ENCODE results near the gene DCTN4.

DCTN4 gene

DNA sequence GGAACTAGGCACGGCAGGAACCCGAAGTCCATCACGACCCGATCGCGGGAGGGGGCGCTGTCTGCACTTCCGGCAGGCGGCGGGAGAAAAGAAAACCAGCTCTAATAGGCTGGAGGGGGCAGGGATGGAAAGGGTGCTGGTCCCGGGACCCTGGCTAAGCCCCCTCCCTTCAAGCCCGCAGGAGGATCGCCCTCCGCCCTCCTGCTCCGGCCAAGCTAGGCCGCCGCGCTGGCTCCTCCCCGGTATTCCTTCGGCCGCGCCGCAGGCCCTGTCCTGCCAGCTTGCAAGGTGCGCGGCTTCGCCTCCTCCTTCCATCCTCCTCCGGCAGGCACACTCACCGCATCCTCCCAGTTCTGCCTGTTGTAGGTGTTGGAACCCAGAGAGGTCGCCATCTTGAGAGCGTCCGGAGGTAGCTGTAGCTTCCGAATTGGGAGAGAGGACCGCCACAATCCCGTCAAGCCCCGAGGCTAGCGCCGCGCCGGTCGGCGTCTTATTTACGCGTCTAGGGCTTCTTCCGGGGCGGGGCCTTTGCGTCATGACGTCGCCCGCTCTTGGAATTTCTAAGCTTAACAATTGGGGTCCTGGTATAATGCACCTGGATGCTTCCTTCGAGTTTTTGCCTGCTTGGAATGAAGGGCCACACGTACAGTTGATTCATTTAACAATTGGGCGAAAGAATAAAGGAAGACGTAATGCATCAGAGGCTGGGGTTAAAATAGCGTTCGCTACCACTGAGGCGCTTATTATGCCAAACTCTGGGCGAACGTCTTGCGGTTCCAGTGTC is 58.0 kb downstream of the DCTN4 start, which contains the start of gene RBM22:
Gene RBM22, minus strand, starts transcription at position 469 of the 784 bp plus-strand sequence. Its CDS starts 77 bp downstream, at position 392.
- H3K4me3 ChIP-seq (ENCODE audit: insufficient read depth, low read depth, low read length) = peak within 1 kb of the TSS; percentile 79
- peaks cover 24% of the 10 kb centered on the region for H3K36me3 ChIP-seq (ENCODE audit: control insufficient read depth, insufficient read depth, low read length)
- H3K4me1 ChIP-seq (ENCODE audit: control insufficient read depth, insufficient read depth, low read length) = peaks cover 5% of the 10 kb centered on the region
- 0% methylated on average over 59 of the region's 59 CpGs for WGBS, 2 experiments
- no peaks in the 10 kb centered on the region for H3K27me3 ChIP-seq (ENCODE audit: control insufficient read depth, insufficient read depth, low read length, poor library complexity, severe bottlenecking)
- peak within 1 kb of the TSS; percentile 86 for H3K27ac ChIP-seq (ENCODE audit: insufficient read depth, low read depth, low read length, poor library complexity, severe bottlenecking)
- H3K9me3 ChIP-seq (ENCODE audit: control insufficient read depth, low read length) = no peaks in the 10 kb centered on the region

DNA sequence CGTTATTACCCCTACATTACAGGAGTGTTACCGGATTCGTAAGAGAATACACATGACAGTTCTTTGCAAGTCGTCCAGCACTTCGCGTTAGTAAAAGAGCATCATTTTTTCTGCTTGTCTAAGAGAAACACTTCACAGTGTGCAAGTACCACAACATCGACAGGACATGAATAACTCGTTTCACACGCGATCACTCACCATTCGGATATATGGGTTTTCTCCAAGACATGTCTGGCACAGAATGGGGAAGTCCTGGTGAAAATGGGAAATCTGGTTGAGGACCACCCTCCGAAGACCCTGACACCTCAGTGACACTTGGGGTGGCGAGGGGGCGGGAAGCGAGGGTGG is 58.6 kb downstream of the DCTN4 start:
- 16 to 18% methylated on average over 15 of the region's 15 CpGs for WGBS, 2 experiments
- Histone ChIP-seq H3K27me3 (ENCODE audit: control insufficient read depth, insufficient read depth, low read length, poor library complexity, severe bottlenecking) (no peaks in the 10 kb centered on the region), H3K27ac (ENCODE audit: insufficient read depth, low read depth, low read length, poor library complexity, severe bottlenecking) (no peak overlapping the region)

GRCh38 chr5:150694612-150695011 is 64.2 kb downstream of the DCTN4 start:
- Histone ChIP-seq H3K4me3 (ENCODE audit: insufficient read depth, low read depth, low read length) (no peak overlapping the region), H3K9me3 (ENCODE audit: control insufficient read depth, low read length) (no peaks in the 10 kb centered on the region), H3K27me3 (ENCODE audit: control insufficient read depth, insufficient read depth, low read length, poor library complexity, severe bottlenecking) (no peaks in the 10 kb centered on the region), H3K36me3 (ENCODE audit: control insufficient read depth, insufficient read depth, low read length) (peaks cover 64% of the 10 kb centered on the region), H3K4me1 (ENCODE audit: control insufficient read depth, insufficient read depth, low read length) (peaks cover 2% of the 10 kb centered on the region), H3K27ac (ENCODE audit: insufficient read depth, low read depth, low read length, poor library complexity, severe bottlenecking) (no peak overlapping the region)
- WGBS, 2 experiments = 93 to 97% methylated on average over 3 of the region's 3 CpGs

More for the DNA sequence above, 58.6 kb downstream of the DCTN4 start:
- Histone ChIP-seq H3K9me3 (ENCODE audit: control insufficient read depth, low read length) (no peaks in the 10 kb centered on the region), H3K36me3 (ENCODE audit: control insufficient read depth, insufficient read depth, low read length) (peaks cover 30% of the 10 kb centered on the region), H3K4me1 (ENCODE audit: control insufficient read depth, insufficient read depth, low read length) (peaks cover 5% of the 10 kb centered on the region), H3K4me3 (ENCODE audit: insufficient read depth, low read depth, low read length) (peak overlapping the region; percentile 79)

- no peak overlapping the region for H3K27ac ChIP-seq (ENCODE audit: insufficient read depth, low read depth, low read length, poor library complexity, severe bottlenecking)
- no peaks in the 10 kb centered on the region for H3K9me3 ChIP-seq (ENCODE audit: control insufficient read depth, low read length)
- no peak overlapping the region for H3K4me3 ChIP-seq (ENCODE audit: insufficient read depth, low read depth, low read length)
- no peaks in the 10 kb centered on the region for H3K27me3 ChIP-seq (ENCODE audit: control insufficient read depth, insufficient read depth, low read length, poor library complexity, severe bottlenecking)
- 96 to 97% methylated on average over 3 of the region's 3 CpGs for WGBS, 2 experiments
- H3K36me3 ChIP-seq (ENCODE audit: control insufficient read depth, insufficient read depth, low read length) = peaks cover 54% of the 10 kb centered on the region
- no peaks in the 10 kb centered on the region for H3K4me1 ChIP-seq (ENCODE audit: control insufficient read depth, insufficient read depth, low read length)
These were observed 66.5 kb downstream of the DCTN4 start for GRCh38 chr5:150692276-150692675.

GRCh38 chr5:150690760-150691159 is 68.1 kb downstream of the DCTN4 start:
- H3K36me3 ChIP-seq (ENCODE audit: control insufficient read depth, insufficient read depth, low read length) = peaks cover 40% of the 10 kb centered on the region
- no peaks in the 10 kb centered on the region for H3K9me3 ChIP-seq (ENCODE audit: control insufficient read depth, low read length)
- no peak overlapping the region for H3K4me3 ChIP-seq (ENCODE audit: insufficient read depth, low read depth, low read length)
- no peak overlapping the region for H3K27ac ChIP-seq (ENCODE audit: insufficient read depth, low read depth, low read length, poor library complexity, severe bottlenecking)
- no peaks in the 10 kb centered on the region for H3K27me3 ChIP-seq (ENCODE audit: control insufficient read depth, insufficient read depth, low read length, poor library complexity, severe bottlenecking)
- 80 to 81% methylated on average over 6 of the region's 6 CpGs for WGBS, 2 experiments
- H3K4me1 ChIP-seq (ENCODE audit: control insufficient read depth, insufficient read depth, low read length) = no peaks in the 10 kb centered on the region

DNA sequence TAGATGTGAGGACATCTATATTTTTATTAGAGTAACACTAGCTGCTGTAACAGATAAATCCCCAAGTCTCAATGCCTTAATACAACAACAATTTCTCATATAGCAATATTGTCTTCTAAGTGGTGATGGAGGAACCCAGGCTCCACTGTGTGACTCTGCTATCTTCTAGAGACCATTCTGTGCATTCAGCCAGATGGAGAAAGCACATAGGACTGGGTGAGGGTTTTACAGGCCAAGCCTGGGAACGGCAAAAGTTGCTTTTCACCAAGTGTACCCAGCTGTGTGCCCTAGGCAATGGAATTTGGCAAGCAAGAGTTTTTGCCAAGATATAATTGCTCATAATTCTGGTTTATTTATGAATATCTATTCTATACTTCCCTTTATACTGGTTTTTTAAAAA is 69.7 kb downstream of the DCTN4 start:
- WGBS, 2 experiments = 87 to 96% methylated on average over 1 of the region's 1 CpG
- Histone ChIP-seq H3K27ac (ENCODE audit: insufficient read depth, low read depth, low read length, poor library complexity, severe bottlenecking) (no peak overlapping the region), H3K9me3 (ENCODE audit: control insufficient read depth, low read length) (no peaks in the 10 kb centered on the region), H3K4me1 (ENCODE audit: control insufficient read depth, insufficient read depth, low read length) (no peaks in the 10 kb centered on the region), H3K4me3 (ENCODE audit: insufficient read depth, low read depth, low read length) (no peak overlapping the region), H3K27me3 (ENCODE audit: control insufficient read depth, insufficient read depth, low read length, poor library complexity, severe bottlenecking) (no peaks in the 10 kb centered on the region), H3K36me3 (ENCODE audit: control insufficient read depth, insufficient read depth, low read length) (peaks cover 24% of the 10 kb centered on the region)

- no peaks in the 10 kb centered on the region for H3K36me3 ChIP-seq (ENCODE audit: control insufficient read depth, insufficient read depth, low read length)
- H3K27me3 ChIP-seq (ENCODE audit: control insufficient read depth, insufficient read depth, low read length, poor library complexity, severe bottlenecking) = peaks cover 16% of the 10 kb centered on the region
- H3K4me3 ChIP-seq (ENCODE audit: insufficient read depth, low read depth, low read length) = no peak overlapping the region
- H3K4me1 ChIP-seq (ENCODE audit: control insufficient read depth, insufficient read depth, low read length) = peaks cover 14% of the 10 kb centered on the region
- H3K27ac ChIP-seq (ENCODE audit: insufficient read depth, low read depth, low read length, poor library complexity, severe bottlenecking) = no peak overlapping the region
- 93% methylated on average over 9 of the region's 9 CpGs for WGBS, 2 experiments
- no peaks in the 10 kb centered on the region for H3K9me3 ChIP-seq (ENCODE audit: control insufficient read depth, low read length)
These were observed 82.2 kb downstream of the DCTN4 start for GRCh38 chr5:150676578-150676977.

- H3K4me3 ChIP-seq (ENCODE audit: insufficient read depth, low read depth, low read length) = no peak overlapping the region
- 88% methylated on average over 6 of the region's 6 CpGs for WGBS, 2 experiments
- H3K36me3 ChIP-seq (ENCODE audit: control insufficient read depth, insufficient read depth, low read length) = no peaks in the 10 kb centered on the region
- no peak overlapping the region for H3K27ac ChIP-seq (ENCODE audit: insufficient read depth, low read depth, low read length, poor library complexity, severe bottlenecking)
- H3K27me3 ChIP-seq (ENCODE audit: control insufficient read depth, insufficient read depth, low read length, poor library complexity, severe bottlenecking) = peaks cover 31% of the 10 kb centered on the region
- peaks cover 18% of the 10 kb centered on the region for H3K4me1 ChIP-seq (ENCODE audit: control insufficient read depth, insufficient read depth, low read length)
- H3K9me3 ChIP-seq (ENCODE audit: control insufficient read depth, low read length) = no peaks in the 10 kb centered on the region
These were observed 83.7 kb downstream of the DCTN4 start for GRCh38 chr5:150675069-150675468.

DNA sequence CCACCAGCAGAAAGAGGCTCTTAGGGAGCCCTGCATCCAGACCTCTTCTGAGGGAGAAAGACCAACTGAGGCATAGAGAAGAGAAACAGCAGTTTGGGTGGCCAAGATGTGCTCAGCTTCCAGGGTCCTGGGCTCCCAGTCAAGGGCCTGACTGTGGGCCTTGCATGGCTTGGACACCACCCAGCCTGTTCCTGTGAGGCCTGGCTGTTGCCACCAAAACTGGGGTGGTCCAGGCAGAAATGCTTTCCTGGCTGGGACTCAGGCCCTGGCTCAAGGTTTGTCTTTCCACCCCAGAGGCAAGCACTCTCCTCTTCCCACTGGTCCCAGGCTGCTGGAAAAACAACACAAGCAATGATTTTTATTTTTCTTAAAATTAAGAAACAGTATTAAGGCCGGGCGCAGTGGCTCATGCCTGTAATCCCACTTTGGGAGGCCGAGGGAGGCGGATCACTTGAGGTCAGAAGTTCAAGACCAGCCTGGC is 84.4 kb downstream of the DCTN4 start:
- Histone ChIP-seq H3K4me3 (ENCODE audit: insufficient read depth, low read depth, low read length) (no peak overlapping the region), H3K36me3 (ENCODE audit: control insufficient read depth, insufficient read depth, low read length) (no peaks in the 10 kb centered on the region), H3K27me3 (ENCODE audit: control insufficient read depth, insufficient read depth, low read length, poor library complexity, severe bottlenecking) (peaks cover 31% of the 10 kb centered on the region), H3K27ac (ENCODE audit: insufficient read depth, low read depth, low read length, poor library complexity, severe bottlenecking) (no peak overlapping the region), H3K9me3 (ENCODE audit: control insufficient read depth, low read length) (no peaks in the 10 kb centered on the region), H3K4me1 (ENCODE audit: control insufficient read depth, insufficient read depth, low read length) (peaks cover 18% of the 10 kb centered on the region)
- 97 to 98% methylated on average over 4 of the region's 4 CpGs for WGBS, 2 experiments

DNA sequence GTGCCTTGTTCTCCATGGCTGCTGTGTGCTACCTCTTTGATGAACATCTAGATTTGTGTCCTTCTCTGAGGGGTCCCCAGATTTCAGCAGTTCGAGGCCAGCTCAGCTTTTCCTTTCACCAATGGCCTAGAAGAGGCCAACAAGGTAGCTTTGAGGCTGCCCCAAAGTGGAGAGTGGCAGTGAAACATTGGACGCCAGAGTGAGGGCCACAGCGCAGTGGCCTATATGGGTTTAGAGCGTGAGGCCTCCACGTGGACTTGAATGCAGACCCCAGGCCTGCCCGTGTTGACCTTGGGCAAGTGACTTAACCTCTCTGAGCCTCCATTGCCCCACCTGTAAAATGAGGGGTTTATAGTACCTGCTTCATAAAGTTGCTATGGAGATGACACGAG is 85.9 kb downstream of the DCTN4 start:
- no peaks in the 10 kb centered on the region for H3K9me3 ChIP-seq (ENCODE audit: control insufficient read depth, low read length)
- H3K27ac ChIP-seq (ENCODE audit: insufficient read depth, low read depth, low read length, poor library complexity, severe bottlenecking) = no peak overlapping the region
- 72 to 78% methylated on average over 7 of the region's 7 CpGs for WGBS, 2 experiments
- peaks cover 31% of the 10 kb centered on the region for H3K27me3 ChIP-seq (ENCODE audit: control insufficient read depth, insufficient read depth, low read length, poor library complexity, severe bottlenecking)
- H3K4me1 ChIP-seq (ENCODE audit: control insufficient read depth, insufficient read depth, low read length) = peaks cover 18% of the 10 kb centered on the region
- no peaks in the 10 kb centered on the region for H3K36me3 ChIP-seq (ENCODE audit: control insufficient read depth, insufficient read depth, low read length)
- H3K4me3 ChIP-seq (ENCODE audit: insufficient read depth, low read depth, low read length) = no peak overlapping the region

Measured in ectodermal cell (in vitro differentiated cells).